ENCODE results near the gene EIF2AK2.

The EIF2AK2 gene

GRCh38 chr2:37098416-37099118, 58.2 kb downstream of the EIF2AK2 start:
- no peak for DNase-seq

DNA sequence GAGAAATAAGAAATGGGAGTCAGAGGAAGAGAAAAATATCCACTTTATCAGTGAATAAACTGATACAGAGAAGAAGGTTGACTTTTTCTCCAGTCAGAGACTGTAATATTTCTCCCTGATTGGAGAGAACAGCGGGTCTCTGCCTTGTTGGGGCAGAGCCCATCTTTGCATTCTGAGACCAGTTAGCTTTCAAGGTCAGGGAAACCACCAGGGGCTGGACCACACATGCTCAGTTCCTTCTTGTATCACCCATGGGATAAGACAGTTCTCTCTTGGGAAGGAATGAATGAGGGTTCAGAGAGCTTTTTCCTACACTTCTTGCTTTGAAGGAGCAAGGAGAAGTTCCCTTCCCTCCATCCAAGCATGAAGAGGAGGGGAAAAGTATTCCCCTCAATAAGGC, 60.2 kb downstream of the EIF2AK2 start:
- DNase-seq, result no peak

GRCh38 chr2:37091873-37092272, 64.9 kb downstream of the EIF2AK2 start:
- no peak for DNase-seq

- DNase-seq, result no peak
These were observed 66.7 kb downstream of the EIF2AK2 start for GRCh38 chr2:37090019-37090477.

DNA sequence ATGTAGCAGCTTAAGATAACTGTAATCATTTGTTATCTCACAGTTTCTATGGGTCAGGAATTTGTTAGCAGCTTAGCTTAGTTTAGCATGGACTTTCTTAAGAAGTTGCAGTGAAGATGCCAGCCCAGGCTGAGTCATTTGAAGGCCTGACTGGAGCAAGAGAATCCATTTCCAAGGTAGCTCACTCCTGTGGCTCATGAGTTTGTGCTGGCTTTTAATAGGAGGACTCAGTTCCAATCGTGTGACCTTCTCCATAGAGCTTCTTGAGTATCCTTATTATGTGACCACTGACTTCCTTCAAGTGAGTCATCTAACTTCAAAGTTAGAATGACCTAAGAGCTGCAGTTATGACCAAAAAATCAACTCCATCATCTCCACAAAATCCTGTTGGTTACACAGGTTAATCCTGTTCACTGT, 71.0 kb downstream of the EIF2AK2 start:
- no peak for DNase-seq

DNA sequence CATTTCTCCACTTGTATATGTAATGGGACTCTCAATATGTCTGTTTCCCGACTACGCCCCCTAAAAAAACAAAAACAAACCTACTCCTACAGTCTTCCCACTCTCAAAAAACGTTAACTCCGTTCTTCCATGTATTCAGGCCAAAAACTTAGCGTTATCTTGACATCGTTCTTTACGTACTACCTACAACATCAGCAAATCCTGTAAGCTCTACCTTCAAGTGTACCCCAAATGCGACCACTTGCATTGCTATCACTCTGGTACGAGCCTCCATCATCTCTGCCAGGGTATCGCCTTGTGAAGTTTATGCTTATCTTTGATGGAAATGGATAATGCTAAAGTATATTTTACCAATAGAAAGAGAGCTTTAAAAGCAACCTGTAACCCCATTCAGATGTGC, 72.0 kb downstream of the EIF2AK2 start:
- no peak for DNase-seq

DNA sequence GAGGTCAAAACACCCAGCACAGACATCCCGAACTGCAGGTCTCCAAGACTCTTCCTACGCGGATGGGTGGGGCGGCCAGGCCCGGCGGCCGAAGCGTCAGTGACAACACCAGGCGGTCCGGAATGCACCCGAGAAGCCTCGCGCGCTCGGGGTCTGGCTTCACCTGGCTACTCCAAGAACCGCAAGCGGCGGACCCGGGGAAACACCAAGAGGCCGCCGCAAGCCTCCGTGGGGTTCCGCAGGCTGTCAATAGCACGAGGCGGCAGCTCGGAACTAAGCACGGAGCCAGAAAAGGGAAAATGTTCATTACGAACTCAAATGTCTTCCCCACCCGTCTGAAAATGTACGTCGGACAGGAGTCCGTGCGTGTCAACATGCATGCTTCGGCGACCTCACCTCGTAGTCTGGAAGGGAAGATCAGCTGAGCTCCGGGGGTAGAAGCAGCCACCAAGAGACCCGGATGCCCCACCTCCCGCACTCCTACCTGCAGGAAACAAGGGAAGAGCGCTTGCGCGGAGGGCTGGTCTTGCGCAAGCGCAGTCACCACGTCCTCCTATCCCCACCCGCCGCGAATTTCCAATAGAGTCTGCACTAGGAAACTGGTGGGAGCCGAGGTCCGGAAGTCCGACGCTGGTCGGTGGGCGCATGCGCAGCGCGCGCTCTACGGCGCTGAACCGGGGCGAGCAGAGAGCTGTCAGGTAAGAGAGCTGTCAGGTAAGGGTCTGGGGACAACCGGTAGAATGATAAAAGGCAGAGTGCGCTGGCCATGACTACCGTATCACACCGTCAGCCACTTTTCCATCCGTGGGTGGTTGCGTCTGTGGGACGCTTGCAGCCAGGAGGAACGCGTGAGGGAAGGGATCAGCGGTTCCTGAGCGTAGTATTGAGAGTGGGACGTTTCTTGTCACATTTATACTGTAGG, 72.6 kb downstream of the EIF2AK2 start, which contains the start of the genes GPATCH11 and HEATR5B:
TSS of gene GPATCH11 (plus strand) at position 646 of the 922 bp plus-strand sequence. CDS start 3,864 bp downstream, outside the sequence.
TSS of gene HEATR5B (minus strand) at position 500 of the 922 bp plus-strand sequence. CDS start 958 bp downstream, outside the sequence.
- DNase-seq, result peak; percentile 94

- no peak for DNase-seq
These were observed 76.1 kb downstream of the EIF2AK2 start for GRCh38 chr2:37080689-37081088.

DNA sequence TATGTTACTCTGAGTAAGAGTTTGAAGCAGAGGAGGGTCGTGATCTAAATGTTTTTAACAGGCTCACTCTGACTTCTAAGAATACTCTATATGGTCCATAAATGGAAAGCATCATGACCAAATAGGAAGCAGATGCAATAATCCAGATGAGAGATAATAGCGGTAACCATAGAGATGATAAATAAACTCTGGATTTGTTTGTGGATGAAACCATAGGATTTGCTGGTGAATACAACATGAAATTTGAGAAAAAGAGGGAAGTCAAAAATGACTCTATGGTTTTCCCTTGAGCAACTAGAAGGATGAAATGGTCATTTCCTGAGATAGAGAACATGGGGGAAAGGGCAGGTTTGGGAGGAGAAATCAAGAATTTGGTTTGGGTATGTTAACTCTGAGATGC, 76.5 kb downstream of the EIF2AK2 start:
- DNase-seq, result no peak

DNA sequence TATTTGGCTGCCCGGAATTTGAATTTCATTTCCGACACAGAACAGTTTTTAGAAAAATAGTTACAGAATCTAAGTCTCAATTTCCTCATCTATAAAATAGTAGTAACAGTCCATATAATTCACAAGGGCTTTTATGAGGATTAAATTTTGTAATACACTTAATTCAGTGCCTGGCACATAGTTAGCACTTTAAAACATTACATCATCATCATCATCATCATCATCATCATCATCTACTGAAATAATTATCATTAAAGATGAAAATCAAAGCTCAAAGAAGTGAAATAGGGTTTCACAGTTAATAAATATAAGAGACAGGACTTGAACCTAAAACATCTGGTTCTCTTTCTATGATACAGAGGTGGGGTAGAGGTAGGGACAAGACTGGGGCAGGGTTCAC, 85.8 kb downstream of the EIF2AK2 start:
- DNase-seq, result no peak

DNA sequence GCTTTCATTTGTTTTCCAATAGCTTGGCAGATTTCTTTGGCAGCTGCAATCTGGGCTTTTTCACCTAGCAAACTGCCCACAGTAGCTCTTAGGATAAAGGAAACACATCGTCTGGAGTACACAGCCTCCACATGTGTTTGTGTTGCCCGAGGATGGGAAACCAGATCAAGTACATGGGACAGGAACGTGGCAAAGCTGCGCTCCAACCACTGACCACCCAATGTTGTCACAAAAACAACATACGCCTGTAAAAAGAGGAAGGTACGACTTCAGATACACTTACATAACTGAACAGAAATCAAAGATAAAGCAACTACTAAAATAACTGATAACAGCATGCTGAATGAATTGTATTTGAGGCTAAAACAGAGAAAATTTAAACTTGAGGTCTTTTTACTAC, 88.1 kb downstream of the EIF2AK2 start:
- DNase-seq, result no peak

GRCh38 chr2:37061776-37062175, 95.0 kb downstream of the EIF2AK2 start:
- no peak for DNase-seq

DNA sequence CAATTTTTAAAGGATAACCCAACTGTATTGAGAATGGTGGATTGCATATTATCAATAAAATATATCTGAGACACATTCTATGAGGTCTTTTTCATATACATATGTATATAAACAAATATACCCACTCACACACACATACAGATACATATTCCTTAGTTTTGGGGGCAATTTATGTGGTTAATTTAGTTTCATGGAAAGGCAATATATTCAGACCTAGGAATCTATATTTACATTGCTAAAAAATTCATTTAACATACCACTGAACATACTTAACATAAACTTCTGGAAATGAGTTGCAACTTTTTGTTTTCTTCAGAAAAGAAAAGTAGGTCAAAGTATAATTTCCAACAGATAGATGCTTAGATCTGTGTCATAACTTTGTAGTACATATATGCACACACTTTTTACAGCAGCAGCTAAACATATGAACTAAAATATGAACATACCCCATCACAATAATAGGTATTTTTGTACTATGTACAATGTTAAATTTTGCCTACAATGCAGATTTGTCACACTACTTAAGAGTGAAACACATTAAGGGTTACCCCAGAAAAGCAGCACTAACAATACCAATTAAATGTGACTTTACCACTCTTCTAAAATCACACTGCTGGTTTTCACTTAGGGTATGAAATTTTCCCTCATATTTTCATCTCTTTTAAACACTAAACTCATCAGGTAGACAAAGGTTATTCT, 95.6 kb downstream of the EIF2AK2 start:
- DNase-seq, result no peak

GRCh38 chr2:37060446-37060845, 96.3 kb downstream of the EIF2AK2 start:
- no peak for DNase-seq

DNA sequence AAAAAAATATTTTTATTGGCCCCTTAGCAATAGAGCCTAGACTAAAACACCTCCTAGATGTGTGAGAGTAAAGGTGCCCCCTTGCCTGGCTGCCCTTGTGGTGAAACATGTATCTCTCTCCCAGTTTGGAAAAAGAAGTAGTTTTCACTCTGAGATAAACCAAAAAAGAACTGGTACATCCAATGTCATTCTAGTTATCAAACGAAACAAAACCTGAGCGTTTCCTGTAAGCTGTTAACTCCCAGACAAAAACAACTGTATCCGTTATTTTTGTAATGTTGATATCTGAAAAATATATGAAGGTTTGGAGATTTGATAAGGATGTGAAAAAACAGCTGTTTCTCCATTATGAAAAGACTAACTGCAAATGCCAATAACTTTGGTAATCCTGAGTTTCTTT, 96.9 kb downstream of the EIF2AK2 start:
- DNase-seq, result no peak

DNA sequence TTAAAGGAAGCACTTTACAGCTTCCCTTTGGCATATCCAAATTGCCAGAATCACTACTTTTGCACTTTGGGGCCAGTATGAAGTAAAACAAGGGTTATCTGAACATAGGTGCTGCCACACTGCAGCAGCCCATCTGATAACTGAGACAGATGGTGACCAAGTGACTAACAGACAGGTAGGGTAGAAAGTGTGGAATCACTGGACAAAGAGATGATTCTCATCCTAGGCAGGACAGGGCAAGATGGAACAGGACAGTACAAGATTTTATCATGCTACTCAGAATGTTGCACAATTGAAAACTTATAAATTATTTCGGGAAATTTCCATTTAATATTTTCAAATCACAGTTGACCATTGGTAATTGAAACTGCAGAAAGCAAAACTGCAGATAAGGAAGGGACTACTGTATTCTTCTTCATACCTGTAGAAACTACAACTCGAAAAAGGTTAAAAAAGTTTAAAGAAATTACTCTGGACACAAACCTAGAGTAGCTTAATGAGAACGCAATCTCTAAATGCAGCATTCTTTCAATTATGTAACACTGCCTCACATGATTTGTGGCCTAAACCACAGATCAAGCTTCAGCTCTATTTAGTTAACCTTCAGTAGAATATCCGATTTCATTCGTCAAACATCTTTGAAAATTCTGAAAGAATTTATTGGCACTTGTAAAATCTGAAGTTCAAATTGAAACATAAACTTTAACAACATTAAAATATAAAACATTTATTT, 104.0 kb downstream of the EIF2AK2 start:
- no peak for DNase-seq
